DMS114 treated with DMSO at 0.1 percent for 48 hours (cell line): ENCODE measurements around the gene ODAD4.
"Not testable (repeated sequence)": the region's sequence is repeated elsewhere in the genome, so short reads cannot be mapped to it uniquely, and the experiment has no call there.

Experiments
- DNase-seq: peaks from one replicate; lab custom pipeline; 2025; ENCODE audit not compliant: unreplicated experiment; lab: John Stamatoyannopoulos, UW

The ODAD4 gene

DNA sequence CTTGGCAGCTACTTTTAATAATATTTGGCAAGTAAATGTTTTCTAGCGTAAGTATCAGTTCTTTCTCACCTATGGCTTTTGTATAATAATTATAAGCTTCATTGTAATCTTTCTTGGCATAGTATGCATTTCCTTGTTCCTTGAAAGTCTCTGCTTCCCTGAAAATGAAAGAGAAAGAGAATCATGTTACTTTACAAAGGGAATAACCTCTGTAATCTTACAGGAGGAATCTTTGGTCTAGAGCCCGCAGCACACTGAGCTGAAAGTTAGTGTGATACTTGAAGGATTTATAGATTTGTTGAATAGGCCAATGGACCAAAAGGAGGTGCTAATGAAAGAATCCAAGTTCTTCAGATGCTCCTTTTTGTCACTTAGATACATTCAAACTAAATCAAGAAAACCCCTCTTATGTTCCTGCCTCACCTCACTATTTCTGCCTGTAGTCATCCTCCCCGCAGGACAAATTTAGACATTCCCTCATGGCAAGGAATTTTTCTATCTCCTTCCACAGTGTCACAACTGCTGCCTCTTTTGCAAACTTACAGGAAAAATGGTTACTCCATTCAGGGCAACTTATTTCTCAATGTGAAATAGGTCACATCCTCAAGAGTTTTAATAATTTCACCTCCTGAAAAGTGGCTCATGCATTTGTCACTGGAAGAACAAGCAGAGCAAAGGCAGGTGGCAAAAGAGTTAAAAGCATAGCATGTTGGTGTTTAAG, 70.2 kb downstream of the ODAD4 start:
- DNase-seq: no peak

DNA sequence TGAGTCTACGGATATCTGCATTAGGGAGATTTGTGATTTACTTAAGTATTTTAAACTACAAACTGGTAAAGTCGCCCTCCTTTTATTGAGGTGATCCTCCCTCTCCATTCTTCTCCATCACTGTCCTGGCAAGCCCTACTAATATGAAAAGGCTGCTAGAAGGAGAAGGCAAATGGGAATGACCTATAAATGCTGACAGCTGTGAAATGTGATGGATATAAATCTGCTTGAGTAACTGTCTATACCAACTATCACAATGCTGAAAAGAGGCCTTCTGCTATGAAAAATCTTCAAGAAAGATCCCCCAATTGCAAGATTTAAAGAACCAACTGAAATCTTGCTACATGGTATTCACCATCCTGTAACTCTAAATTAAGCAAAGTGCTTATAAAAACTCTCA, 71.3 kb downstream of the ODAD4 start:
- DNase-seq: no peak

DNA sequence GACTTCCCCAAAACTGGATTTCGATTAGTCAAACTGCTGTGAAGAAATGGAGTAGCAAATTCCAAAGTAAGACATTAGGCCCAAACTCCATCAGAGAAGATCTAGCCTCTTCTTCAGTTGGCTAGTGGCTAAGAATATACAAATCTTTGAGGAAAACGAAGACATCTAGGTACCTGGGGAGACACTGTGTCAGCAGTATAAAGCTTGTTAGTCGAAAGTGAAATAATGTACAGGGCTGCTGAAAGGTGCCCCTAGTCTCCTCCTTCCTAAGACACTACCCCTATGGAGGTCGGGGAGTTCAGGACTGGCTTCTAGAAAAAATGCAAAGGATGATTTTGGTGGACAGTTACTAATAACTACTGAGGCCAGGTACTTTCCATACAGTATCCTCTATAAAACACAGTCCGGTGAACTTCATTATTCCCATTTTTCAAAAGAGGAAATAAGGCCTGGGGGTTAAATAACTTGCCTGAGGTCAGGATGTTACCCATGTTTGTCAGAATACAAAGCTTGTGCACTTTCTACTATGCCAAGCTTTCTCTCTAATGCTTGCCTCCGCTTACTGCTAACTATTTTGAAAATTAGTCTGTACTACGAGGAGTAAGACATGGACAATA, 71.9 kb downstream of the ODAD4 start:
- DNase-seq: no peak

DNA sequence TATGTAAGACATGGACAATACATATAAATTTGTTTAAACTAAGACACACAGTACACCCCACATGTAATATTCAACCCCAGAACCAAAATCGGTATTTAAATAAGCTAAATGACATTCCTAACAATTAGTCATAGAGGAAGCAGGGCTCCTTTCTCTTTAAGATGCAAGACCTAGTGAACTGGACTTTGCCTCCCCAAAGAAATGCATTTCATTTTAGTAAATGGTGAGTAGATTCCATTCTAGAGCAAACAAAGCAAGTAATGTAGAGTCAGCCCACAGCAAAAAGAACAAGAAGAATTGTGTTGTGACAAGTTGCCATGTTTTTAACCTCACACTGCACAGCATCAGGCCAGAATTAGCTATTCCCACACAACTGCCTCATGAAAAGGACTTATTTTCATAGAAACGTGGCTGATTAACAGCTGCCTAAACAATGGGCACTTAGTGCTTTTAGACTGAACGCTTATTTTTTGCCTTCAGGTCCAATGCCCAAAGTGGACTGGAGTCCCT, 72.4 kb downstream of the ODAD4 start:
- DNase-seq: no peak

DNA sequence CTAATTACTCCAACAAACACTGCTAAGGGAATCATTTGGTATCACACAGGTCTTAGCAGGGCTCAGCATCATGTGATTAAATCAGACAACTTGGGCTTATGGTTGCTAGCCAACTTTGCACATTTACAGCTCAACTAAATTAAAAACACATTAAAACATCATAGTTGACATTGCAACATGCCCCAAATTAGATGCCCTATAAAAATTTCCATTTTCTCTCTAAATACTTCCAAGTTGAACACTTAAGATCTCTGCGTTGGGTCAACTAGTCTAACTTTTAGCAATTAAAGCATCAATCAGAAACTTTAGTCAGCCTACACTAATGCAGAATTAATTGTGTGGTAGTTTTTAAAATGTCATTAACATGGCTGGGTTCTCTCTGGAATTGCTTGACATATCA, 74.7 kb downstream of the ODAD4 start:
- DNase-seq: no peak

DNA sequence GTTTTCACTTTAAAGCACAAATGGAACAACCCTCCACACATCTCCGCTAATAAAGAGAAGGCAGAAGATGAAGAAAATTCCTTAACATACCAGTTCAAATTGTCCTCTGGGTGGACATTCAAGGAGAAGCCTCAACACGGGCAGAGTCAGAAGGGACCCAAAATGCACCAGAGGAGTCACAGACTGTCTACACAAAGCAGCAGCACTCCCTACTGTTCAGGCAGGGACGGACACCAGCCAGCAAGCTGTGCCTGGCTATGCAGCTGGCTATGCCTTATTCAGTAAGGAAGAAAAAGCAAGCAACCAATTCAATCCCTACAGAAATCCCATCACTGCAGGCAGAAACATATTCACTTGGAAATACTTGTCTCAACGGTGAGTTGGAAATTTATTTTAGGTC, 78.8 kb downstream of the ODAD4 start:
- no peak for DNase-seq

DNA sequence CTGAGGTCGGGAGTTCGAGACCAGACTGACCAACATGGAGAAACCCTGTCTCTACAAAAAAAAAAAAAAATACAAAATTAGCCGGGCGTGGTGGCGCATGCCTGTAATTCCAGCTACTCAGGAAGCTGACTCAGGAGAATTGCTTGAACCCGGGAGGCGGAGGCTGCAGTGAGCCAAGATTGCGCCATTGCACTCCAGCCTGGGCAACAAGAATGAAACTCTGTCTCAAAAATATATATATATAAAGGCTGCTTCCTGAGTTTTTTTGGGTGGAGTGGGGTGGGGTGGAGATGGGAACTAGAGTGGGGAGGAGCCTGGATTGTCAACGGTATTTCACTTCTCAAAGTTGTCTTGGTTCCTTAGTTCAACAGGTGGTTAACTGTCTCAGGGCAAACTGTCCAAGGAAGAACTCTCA, 79.9 kb downstream of the ODAD4 start:
- not testable (repeated sequence) for DNase-seq

DNA sequence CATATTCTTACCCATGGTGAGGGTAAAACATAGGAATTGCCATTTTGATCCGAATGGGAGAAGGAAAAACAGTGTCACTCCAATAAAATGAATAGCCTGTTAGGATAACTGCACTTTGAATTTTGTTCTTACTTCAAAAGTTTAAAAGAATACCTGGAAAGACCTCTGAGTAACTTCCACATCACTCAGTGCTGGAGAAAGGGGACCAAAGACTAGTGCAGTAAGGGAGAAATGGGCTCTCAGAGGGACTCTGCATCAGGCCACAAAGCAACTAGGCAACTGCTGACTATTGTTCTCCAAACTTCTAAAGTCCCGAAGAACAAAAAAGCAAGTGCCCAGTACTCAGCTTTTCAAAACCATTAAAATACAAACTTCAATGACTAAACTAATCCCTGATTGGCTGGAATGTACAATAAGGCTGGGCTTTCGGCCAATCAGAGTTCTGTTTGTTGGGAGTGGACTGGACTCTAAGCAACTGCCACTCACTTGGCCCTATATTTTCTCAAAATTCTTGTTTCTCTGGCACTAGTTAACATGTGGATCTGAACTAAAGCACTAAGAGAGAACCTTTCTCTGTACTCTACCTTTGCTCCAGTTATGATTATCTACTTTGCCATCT, 80.6 kb downstream of the ODAD4 start:
- no peak for DNase-seq

DNA sequence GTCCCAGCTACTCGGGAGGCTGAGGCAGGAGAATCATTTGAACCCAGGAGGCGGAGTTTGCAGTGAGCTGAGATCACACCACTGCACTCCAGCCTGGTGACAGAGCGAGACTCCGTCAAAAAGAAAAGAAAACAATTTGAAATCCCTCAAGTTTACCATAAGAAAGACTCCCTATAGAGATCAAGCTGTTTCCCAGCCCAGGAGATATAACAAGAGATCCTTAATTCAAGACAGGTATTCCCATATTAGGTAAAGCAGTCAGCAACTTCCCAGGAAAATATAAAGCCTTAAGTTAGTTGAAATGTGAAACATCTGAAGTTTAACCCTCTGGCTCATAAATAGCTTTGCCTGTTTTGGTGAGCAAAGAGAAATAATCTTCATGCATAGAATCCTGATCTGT, 81.9 kb downstream of the ODAD4 start:
- DNase-seq: not testable (repeated sequence)

DNA sequence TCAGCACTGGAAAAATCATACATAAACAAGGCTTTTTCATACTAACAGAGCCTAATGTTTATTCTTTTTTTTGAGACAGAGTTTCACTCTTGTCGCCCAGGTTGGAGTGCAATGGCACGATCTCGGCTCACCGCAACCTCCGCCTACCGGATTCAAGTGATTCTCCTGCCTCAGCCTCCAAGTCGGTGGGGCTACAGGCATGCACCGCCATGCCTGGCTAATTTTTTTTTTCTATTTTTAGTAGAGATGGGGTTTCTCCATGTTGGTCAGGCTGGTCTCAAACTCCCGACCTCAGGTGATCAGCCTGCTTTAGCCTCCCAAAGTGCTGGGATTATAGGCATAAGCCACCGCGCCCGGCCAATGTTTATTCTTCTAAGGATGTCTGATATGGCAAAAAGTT, 83.3 kb downstream of the ODAD4 start:
- DNase-seq: not testable (repeated sequence)
